ENCODE results near the gene REN. TPM values are rescaled to one million over a fixed set of nuclear protein-coding genes. Genes with fewer than 3 reads are reported as not detected.

The REN gene
- total RNA-seq, 1 experiment from 2014 or later = not detected

- Histone ChIP-seq H3K4me1 (ENCODE audit: low read length) (no peaks in the 10 kb centered on the region), H2AFZ (ENCODE audit: low read length) (no peak overlapping the region), H4K20me1 (ENCODE audit: insufficient read depth, low read depth, low read length) (no peaks in the 10 kb centered on the region), H3K9ac (ENCODE audit: low read length) (no peak overlapping the region), H3K36me3 (ENCODE audit: insufficient read depth, low read length) (no peaks in the 10 kb centered on the region), H3K9me3 (ENCODE audit: low read length) (no peaks in the 10 kb centered on the region), H3K4me2 (ENCODE audit: low read depth, low read length, poor library complexity, severe bottlenecking) (no peak overlapping the region), H3K27me3 (ENCODE audit: low read length) (no peaks in the 10 kb centered on the region), H3K27ac (ENCODE audit: low read length) (no peak overlapping the region), H3K4me3 (ENCODE audit: low read length) (no peak overlapping the region), H3K9me2 (replicated peaks; ENCODE audit: insufficient read depth, low read length) (no peaks in the 10 kb centered on the region), H3K79me2 (ENCODE audit: low read length) (no peaks in the 10 kb centered on the region)
- no peak for DNase-seq
These were observed 15.0 kb upstream of the REN start for GRCh38 chr1:204181116-204181515.

GRCh38 chr1:204180133-204180532 lies 14.0 kb upstream of the REN start:
- H3K27ac ChIP-seq (ENCODE audit: low read length) = no peak overlapping the region
- no peaks in the 10 kb centered on the region for H3K9me2 ChIP-seq (replicated peaks; ENCODE audit: insufficient read depth, low read length)
- H3K4me3 ChIP-seq (ENCODE audit: low read length) = no peak overlapping the region
- no peaks in the 10 kb centered on the region for H3K27me3 ChIP-seq (ENCODE audit: low read length)
- no peak overlapping the region for H3K9ac ChIP-seq (ENCODE audit: low read length)
- H3K9me3 ChIP-seq (ENCODE audit: low read length) = no peaks in the 10 kb centered on the region
- H4K20me1 ChIP-seq (ENCODE audit: insufficient read depth, low read depth, low read length) = no peaks in the 10 kb centered on the region
- no peak overlapping the region for H3K4me2 ChIP-seq (ENCODE audit: low read depth, low read length, poor library complexity, severe bottlenecking)
- H2AFZ ChIP-seq (ENCODE audit: low read length) = no peak overlapping the region
- no peaks in the 10 kb centered on the region for H3K36me3 ChIP-seq (ENCODE audit: insufficient read depth, low read length)
- H3K4me1 ChIP-seq (ENCODE audit: low read length) = no peaks in the 10 kb centered on the region
- no peaks in the 10 kb centered on the region for H3K79me2 ChIP-seq (ENCODE audit: low read length)
- DNase-seq = no peak

GRCh38 chr1:204178487-204179281 lies 12.5 kb upstream of the REN start:
- Histone ChIP-seq H3K4me1 (ENCODE audit: low read length) (no peaks in the 10 kb centered on the region), H3K36me3 (ENCODE audit: insufficient read depth, low read length) (no peaks in the 10 kb centered on the region), H3K9ac (ENCODE audit: low read length) (no peak overlapping the region), H3K9me2 (replicated peaks; ENCODE audit: insufficient read depth, low read length) (no peaks in the 10 kb centered on the region), H2AFZ (ENCODE audit: low read length) (no peak overlapping the region), H4K20me1 (ENCODE audit: insufficient read depth, low read depth, low read length) (no peaks in the 10 kb centered on the region), H3K27me3 (ENCODE audit: low read length) (no peaks in the 10 kb centered on the region), H3K79me2 (ENCODE audit: low read length) (no peaks in the 10 kb centered on the region), H3K9me3 (ENCODE audit: low read length) (no peaks in the 10 kb centered on the region), H3K27ac (ENCODE audit: low read length) (no peak overlapping the region), H3K4me3 (ENCODE audit: low read length) (no peak overlapping the region), H3K4me2 (ENCODE audit: low read depth, low read length, poor library complexity, severe bottlenecking) (no peak overlapping the region)
- DNase-seq = no peak

- no peak for DNase-seq
These were observed 11.0 kb upstream of the REN start for GRCh38 chr1:204177133-204177532.

GRCh38 chr1:204176049-204176448 lies 9.9 kb upstream of the REN start:
- no peaks in the 10 kb centered on the region for H3K79me2 ChIP-seq (ENCODE audit: low read length)
- no peaks in the 10 kb centered on the region for H3K9me2 ChIP-seq (replicated peaks; ENCODE audit: insufficient read depth, low read length)
- no peaks in the 10 kb centered on the region for H3K4me1 ChIP-seq (ENCODE audit: low read length)
- H3K27ac ChIP-seq (ENCODE audit: low read length) = no peak overlapping the region
- H4K20me1 ChIP-seq (ENCODE audit: insufficient read depth, low read depth, low read length) = no peaks in the 10 kb centered on the region
- H3K4me2 ChIP-seq (ENCODE audit: low read depth, low read length, poor library complexity, severe bottlenecking) = no peak overlapping the region
- H3K9ac ChIP-seq (ENCODE audit: low read length) = no peak overlapping the region
- H3K4me3 ChIP-seq (ENCODE audit: low read length) = no peak overlapping the region
- H3K9me3 ChIP-seq (ENCODE audit: low read length) = no peaks in the 10 kb centered on the region
- no peak for DNase-seq
- no peak overlapping the region for H2AFZ ChIP-seq (ENCODE audit: low read length)
- no peaks in the 10 kb centered on the region for H3K36me3 ChIP-seq (ENCODE audit: insufficient read depth, low read length)
- no peaks in the 10 kb centered on the region for H3K27me3 ChIP-seq (ENCODE audit: low read length)

More at GRCh38 chr1:204177133-204177532, 11.0 kb upstream of the REN start:
- no peaks in the 10 kb centered on the region for H3K9me2 ChIP-seq (replicated peaks; ENCODE audit: insufficient read depth, low read length)
- no peak overlapping the region for H3K9ac ChIP-seq (ENCODE audit: low read length)
- H3K4me2 ChIP-seq (ENCODE audit: low read depth, low read length, poor library complexity, severe bottlenecking) = no peak overlapping the region
- H3K4me1 ChIP-seq (ENCODE audit: low read length) = no peaks in the 10 kb centered on the region
- no peak overlapping the region for H2AFZ ChIP-seq (ENCODE audit: low read length)
- no peak overlapping the region for H3K27ac ChIP-seq (ENCODE audit: low read length)
- H3K4me3 ChIP-seq (ENCODE audit: low read length) = no peak overlapping the region
- H3K36me3 ChIP-seq (ENCODE audit: insufficient read depth, low read length) = no peaks in the 10 kb centered on the region
- H3K79me2 ChIP-seq (ENCODE audit: low read length) = no peaks in the 10 kb centered on the region
- no peaks in the 10 kb centered on the region for H4K20me1 ChIP-seq (ENCODE audit: insufficient read depth, low read depth, low read length)
- H3K27me3 ChIP-seq (ENCODE audit: low read length) = no peaks in the 10 kb centered on the region
- no peaks in the 10 kb centered on the region for H3K9me3 ChIP-seq (ENCODE audit: low read length)

- H3K9ac ChIP-seq (ENCODE audit: low read length) = no peak overlapping the region
- no peaks in the 10 kb centered on the region for H3K36me3 ChIP-seq (ENCODE audit: insufficient read depth, low read length)
- H3K4me1 ChIP-seq (ENCODE audit: low read length) = no peaks in the 10 kb centered on the region
- DNase-seq = no peak
- no peaks in the 10 kb centered on the region for H3K79me2 ChIP-seq (ENCODE audit: low read length)
- H3K9me2 ChIP-seq (replicated peaks; ENCODE audit: insufficient read depth, low read length) = no peaks in the 10 kb centered on the region
- H3K27ac ChIP-seq (ENCODE audit: low read length) = no peak overlapping the region
- no peaks in the 10 kb centered on the region for H3K9me3 ChIP-seq (ENCODE audit: low read length)
- H4K20me1 ChIP-seq (ENCODE audit: insufficient read depth, low read depth, low read length) = no peaks in the 10 kb centered on the region
- no peak overlapping the region for H3K4me2 ChIP-seq (ENCODE audit: low read depth, low read length, poor library complexity, severe bottlenecking)
- H2AFZ ChIP-seq (ENCODE audit: low read length) = no peak overlapping the region
- no peaks in the 10 kb centered on the region for H3K27me3 ChIP-seq (ENCODE audit: low read length)
- H3K4me3 ChIP-seq (ENCODE audit: low read length) = no peak overlapping the region
These were observed 8.8 kb upstream of the REN start for GRCh38 chr1:204174958-204175357.

GRCh38 chr1:204172404-204173029 lies 6.4 kb upstream of the REN start:
- Histone ChIP-seq H3K4me3 (ENCODE audit: low read length) (no peak overlapping the region), H3K27ac (ENCODE audit: low read length) (no peak overlapping the region), H4K20me1 (ENCODE audit: insufficient read depth, low read depth, low read length) (no peaks in the 10 kb centered on the region), H3K79me2 (ENCODE audit: low read length) (no peaks in the 10 kb centered on the region), H3K27me3 (ENCODE audit: low read length) (no peaks in the 10 kb centered on the region), H2AFZ (ENCODE audit: low read length) (no peak overlapping the region), H3K9me3 (ENCODE audit: low read length) (no peaks in the 10 kb centered on the region), H3K9me2 (replicated peaks; ENCODE audit: insufficient read depth, low read length) (no peaks in the 10 kb centered on the region), H3K9ac (ENCODE audit: low read length) (no peak overlapping the region), H3K4me1 (ENCODE audit: low read length) (no peaks in the 10 kb centered on the region), H3K36me3 (ENCODE audit: insufficient read depth, low read length) (no peaks in the 10 kb centered on the region), H3K4me2 (ENCODE audit: low read depth, low read length, poor library complexity, severe bottlenecking) (no peak overlapping the region)
- no peak for DNase-seq

- Histone ChIP-seq H3K9me2 (replicated peaks; ENCODE audit: insufficient read depth, low read length) (no peaks in the 10 kb centered on the region), H3K4me2 (ENCODE audit: low read depth, low read length, poor library complexity, severe bottlenecking) (no peak overlapping the region)
These were observed 5.6 kb upstream of the REN start for GRCh38 chr1:204171751-204172178.

More at GRCh38 chr1:204171751-204172178, 5.6 kb upstream of the REN start:
- Histone ChIP-seq H2AFZ (ENCODE audit: low read length) (no peak overlapping the region), H3K79me2 (ENCODE audit: low read length) (no peaks in the 10 kb centered on the region), H3K4me1 (ENCODE audit: low read length) (no peaks in the 10 kb centered on the region), H4K20me1 (ENCODE audit: insufficient read depth, low read depth, low read length) (no peaks in the 10 kb centered on the region), H3K27me3 (ENCODE audit: low read length) (no peaks in the 10 kb centered on the region), H3K27ac (ENCODE audit: low read length) (no peak overlapping the region), H3K9me3 (ENCODE audit: low read length) (no peaks in the 10 kb centered on the region), H3K9ac (ENCODE audit: low read length) (no peak overlapping the region), H3K4me3 (ENCODE audit: low read length) (no peak overlapping the region), H3K36me3 (ENCODE audit: insufficient read depth, low read length) (no peaks in the 10 kb centered on the region)
- no peak for DNase-seq
